Endothelial cell of umbilical vein (primary cell): ENCODE measurements around the gene SCGB1D1.

Source experiments
- EZH2 ChIP-seq: IDR thresholded peaks from 2 replicates; pipeline ENCODE4 v1.6.1; 2012; ENCODE audit warnings: borderline replicate concordance, low read depth, mild to moderate bottlenecking, moderate library complexity, low read length, inconsistent platforms; ENCODE audit not compliant: severe bottlenecking
- FOS ChIP-seq: IDR thresholded peaks from 2 replicates; pipeline ENCODE4 v1.6.1; 2011; ENCODE audit warnings: mild to moderate bottlenecking, low read length, moderate library complexity, borderline replicate concordance; ENCODE audit not compliant: insufficient read depth
- GATA2 ChIP-seq: IDR thresholded peaks from 2 replicates; pipeline ENCODE4 v1.7.0; 2011; ENCODE audit warnings: low read depth, mild to moderate bottlenecking, moderate library complexity, mixed read lengths, low read length; ENCODE audit not compliant: insufficient read length, insufficient read depth
- JUN ChIP-seq: IDR thresholded peaks from 2 replicates; pipeline ENCODE4 v1.6.1; 2011; ENCODE audit warnings: borderline replicate concordance, low read depth; ENCODE audit not compliant: insufficient read length, insufficient read depth
- MYC ChIP-seq: IDR thresholded peaks from one replicate; pipeline ENCODE4 v1.6.1; 2011; ENCODE audit warnings: mild to moderate bottlenecking, low read depth, low read length
- POLR2A ChIP-seq: IDR thresholded peaks from 2 replicates; pipeline ENCODE4 v1.6.1; 2012; ENCODE audit warnings: low read depth, mild to moderate bottlenecking, control low read depth, low read length
- POLR2AphosphoS5 ChIP-seq: IDR thresholded peaks from 2 replicates; pipeline ENCODE4 v1.6.1; 2012; ENCODE audit warnings: low read depth, mild to moderate bottlenecking, control low read depth, low read length, moderate library complexity; ENCODE audit not compliant: insufficient read depth
- TF ChIP-seq, protein P1 (sequence below), 2 donors: IDR thresholded peaks; 1 replicate in 1 of 2; 2 replicates in 1 of 2; pipeline ENCODE4 v1.5.1; 2011; ENCODE audit warnings: low read length in 2 of 2, mild to moderate bottlenecking in 2 of 2, moderate library complexity in 2 of 2, control low read depth in 1 of 2, inconsistent platforms in 1 of 2, low read depth in 1 of 2; ENCODE audit not compliant: insufficient read depth in 1 of 2; ENCODE audit errors: extremely low read depth in 1 of 2
- TF ChIP-seq, protein P2 (sequence below): IDR thresholded peaks from 2 replicates; pipeline ENCODE4 v1.6.1; 2011; ENCODE audit not compliant: insufficient read depth, insufficient read length

DNA sequence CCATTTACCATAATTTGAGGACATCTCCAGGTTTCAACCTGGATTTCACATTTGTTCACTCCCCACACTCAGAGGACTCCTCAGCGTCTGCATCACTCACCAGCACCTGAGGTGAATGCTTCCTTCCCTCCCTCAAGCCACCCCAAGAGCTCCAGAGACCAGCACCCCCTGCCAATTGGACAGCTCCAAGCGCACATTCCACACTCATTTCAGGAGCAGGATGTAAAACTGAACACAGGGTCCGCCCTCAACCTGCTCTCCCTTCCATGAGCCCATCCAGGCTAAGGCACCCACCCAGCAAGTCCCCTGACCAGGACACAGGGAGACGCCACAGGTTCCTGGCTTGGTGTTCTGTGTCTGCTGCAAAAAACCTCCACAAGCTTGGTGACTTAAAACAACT, 3.9 kb downstream of the SCGB1D1 start:
- TF ChIP-seq POLR2A (no peak), FOS (no peak), POLR2AphosphoS5 (no peak), GATA2 (no peak), JUN (no peak), EZH2 (no peak), MYC (no peak)
- TF ChIP-seq, protein P1, sequence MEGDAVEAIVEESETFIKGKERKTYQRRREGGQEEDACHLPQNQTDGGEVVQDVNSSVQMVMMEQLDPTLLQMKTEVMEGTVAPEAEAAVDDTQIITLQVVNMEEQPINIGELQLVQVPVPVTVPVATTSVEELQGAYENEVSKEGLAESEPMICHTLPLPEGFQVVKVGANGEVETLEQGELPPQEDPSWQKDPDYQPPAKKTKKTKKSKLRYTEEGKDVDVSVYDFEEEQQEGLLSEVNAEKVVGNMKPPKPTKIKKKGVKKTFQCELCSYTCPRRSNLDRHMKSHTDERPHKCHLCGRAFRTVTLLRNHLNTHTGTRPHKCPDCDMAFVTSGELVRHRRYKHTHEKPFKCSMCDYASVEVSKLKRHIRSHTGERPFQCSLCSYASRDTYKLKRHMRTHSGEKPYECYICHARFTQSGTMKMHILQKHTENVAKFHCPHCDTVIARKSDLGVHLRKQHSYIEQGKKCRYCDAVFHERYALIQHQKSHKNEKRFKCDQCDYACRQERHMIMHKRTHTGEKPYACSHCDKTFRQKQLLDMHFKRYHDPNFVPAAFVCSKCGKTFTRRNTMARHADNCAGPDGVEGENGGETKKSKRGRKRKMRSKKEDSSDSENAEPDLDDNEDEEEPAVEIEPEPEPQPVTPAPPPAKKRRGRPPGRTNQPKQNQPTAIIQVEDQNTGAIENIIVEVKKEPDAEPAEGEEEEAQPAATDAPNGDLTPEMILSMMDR (IDR thresholded peaks at IDR 0.05; ENCODE audit: extremely low read depth in 1 of 2, insufficient read depth in 1 of 2, low read depth in 1 of 2, low read length in 2 of 2): no peak
- TF ChIP-seq, protein P2, sequence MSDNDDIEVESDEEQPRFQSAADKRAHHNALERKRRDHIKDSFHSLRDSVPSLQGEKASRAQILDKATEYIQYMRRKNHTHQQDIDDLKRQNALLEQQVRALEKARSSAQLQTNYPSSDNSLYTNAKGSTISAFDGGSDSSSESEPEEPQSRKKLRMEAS: no peak
